ENCODE data around the gene NYNRIN. TPM values are rescaled to one million over a fixed set of nuclear protein-coding genes. Genes with fewer than 3 reads are reported as not detected.

NYNRIN gene
- total and polyA plus RNA-seq, 2 donors (not counting 3 experiments of a cell fraction or from before 2014, with no cell fraction given) = 37.2 to 42.8 TPM

GRCh38 chr14:24465805-24466204, 67.0 kb downstream of the NYNRIN start:
- Histone ChIP-seq H3K4me3 (replicated peaks in 1 of 3; ENCODE audit: insufficient read depth in 1 of 3, low read depth in 1 of 3, low read length in 3 of 3) (no peak overlapping the region), H2AFZ (ENCODE audit: low read depth, low read length) (no peak overlapping the region), H3K4me2 (ENCODE audit: insufficient read depth, low read length) (no peak overlapping the region), H3K9me1 (replicated peaks; ENCODE audit: control insufficient read depth, extremely low read depth, insufficient read depth, low read length) (no peaks in the 10 kb centered on the region), H4K20me1 (replicated peaks; ENCODE audit: control insufficient read depth, extremely low read depth, insufficient read depth, low read length) (no peaks in the 10 kb centered on the region), H3K9me3 (replicated peaks; ENCODE audit: control insufficient read depth, insufficient read depth, low read length) (no peaks in the 10 kb centered on the region), H3K79me2 (ENCODE audit: control insufficient read depth, insufficient read depth, low read length) (no peaks in the 10 kb centered on the region), H3K36me3 (ENCODE audit: control insufficient read depth in 2 of 2, extremely low read depth in 1 of 2, insufficient read depth in 2 of 2, low read length in 2 of 2) (no peaks in the 10 kb centered on the region), H3K4me1 (ENCODE audit: control insufficient read depth, extremely low read depth, insufficient read depth, low read length) (no peaks in the 10 kb centered on the region), H3K27ac (ENCODE audit: insufficient read depth, low read depth, low read length) (no peak overlapping the region), H3K9ac (replicated peaks; ENCODE audit: extremely low read depth, insufficient read depth, low read length) (no peak overlapping the region), H3K27me3 (ENCODE audit: control insufficient read depth in 2 of 2, insufficient read depth in 2 of 2, low read length in 2 of 2) (no peaks in the 10 kb centered on the region)
- dilution Hi-C loops (cut with MboI; ENCODE audit: extremely low pct_ligation_motif_present, low sequenced_read_pairs) = no loop called here
- TF ChIP-seq JUN (IDR thresholded peaks at IDR 0.05; ENCODE audit: borderline replicate concordance, insufficient read depth, insufficient read length, low read depth) (no peak), MYC (IDR thresholded peaks at IDR 0.05; ENCODE audit: low read depth, low read length) (no peak), POLR2A (IDR thresholded peaks at IDR 0.05; ENCODE audit: low read depth, low read length) (no peak), EZH2 (IDR thresholded peaks at IDR 0.05; ENCODE audit: borderline replicate concordance, low read depth, low read length, severe bottlenecking) (no peak)
- DNase-seq (ENCODE audit: low read depth, low spot score) (no peak), FAIRE-seq (no peak)
- ChIA-PET CTCF (no interaction called here), POLR2A (no interaction called here)
- BruUV-seq (replicated peaks) = no TSS peak
- intact Hi-C loops (cut with micrococcal nuclease) = no loop called here

Small RNA genes within 50 kb of the gene (small RNA-seq; reads per million reads assigned to genes)
- gene RF00026 (ENCODE audit: insufficient read depth, insufficient read length, low read depth, low replicate concordance) = not detected

Other genes with a start within 250 kb of the NYNRIN start
- 33.2 and 46.1 TPM in 2 replicates for gene IRF9, start 237.7 kb upstream of the NYNRIN start, total RNA-seq
- gene IRF9, start 237.7 kb upstream of the NYNRIN start, polyA plus RNA-seq = 44.6 and 55.3 TPM in 2 replicates
- gene REC8, start 226.9 kb upstream of the NYNRIN start, total RNA-seq = 29.6 and 33.6 TPM in 2 replicates
- gene REC8, start 226.9 kb upstream of the NYNRIN start, polyA plus RNA-seq = 8.7 and 12.5 TPM in 2 replicates
- 52.6 and 66.5 TPM in 2 replicates for gene IPO4, start 210.2 kb upstream of the NYNRIN start, total RNA-seq
- gene IPO4, start 210.2 kb upstream of the NYNRIN start, polyA plus RNA-seq = 24.6 and 27.6 TPM in 2 replicates
- gene TM9SF1, start 203.6 kb upstream of the NYNRIN start, total RNA-seq = 58.5 and 60.7 TPM in 2 replicates
- gene TM9SF1, start 203.6 kb upstream of the NYNRIN start, polyA plus RNA-seq = 64.4 and 71.5 TPM in 2 replicates
- gene TSSK4, start 193.3 kb upstream of the NYNRIN start, total RNA-seq = 0.42 and 0.74 TPM in 2 replicates
- gene TSSK4, start 193.3 kb upstream of the NYNRIN start, polyA plus RNA-seq = 0.10 TPM in 1 of 2 replicates, not detected in the other
- 39.7 and 40.9 TPM in 2 replicates for gene CHMP4A, start 185.5 kb upstream of the NYNRIN start, total RNA-seq
- 32.6 and 46.4 TPM in 2 replicates for gene CHMP4A, start 185.5 kb upstream of the NYNRIN start, polyA plus RNA-seq
- gene MDP1, start 182.9 kb upstream of the NYNRIN start, total RNA-seq = 8.1 and 9.9 TPM in 2 replicates
- gene MDP1, start 182.9 kb upstream of the NYNRIN start, polyA plus RNA-seq = 21.4 and 22.7 TPM in 2 replicates
- gene NEDD8, start 166.6 kb upstream of the NYNRIN start, total RNA-seq = 243 and 261 TPM in 2 replicates
- gene NEDD8, start 166.6 kb upstream of the NYNRIN start, polyA plus RNA-seq = 316 and 329 TPM in 2 replicates
- gene GMPR2, start 166.1 kb upstream of the NYNRIN start, total RNA-seq = 58.1 and 62.4 TPM in 2 replicates
- 50.0 and 61.8 TPM in 2 replicates for gene GMPR2, start 166.1 kb upstream of the NYNRIN start, polyA plus RNA-seq
- gene TINF2, start 156.4 kb upstream of the NYNRIN start, total RNA-seq = 53.7 and 58.5 TPM in 2 replicates
- 34.4 and 44.2 TPM in 2 replicates for gene TINF2, start 156.4 kb upstream of the NYNRIN start, polyA plus RNA-seq
- gene TGM1, start 135.8 kb upstream of the NYNRIN start, total RNA-seq = 3.4 and 3.9 TPM in 2 replicates
- gene TGM1, start 135.8 kb upstream of the NYNRIN start, polyA plus RNA-seq = 1.0 and 2.1 TPM in 2 replicates
- gene RABGGTA, start 127.4 kb upstream of the NYNRIN start, total RNA-seq = 29.3 and 29.5 TPM in 2 replicates
- gene RABGGTA, start 127.4 kb upstream of the NYNRIN start, polyA plus RNA-seq = 80.1 and 102 TPM in 2 replicates
- gene DHRS1, start 99.2 kb upstream of the NYNRIN start, total RNA-seq = 18.0 and 20.0 TPM in 2 replicates
- 69.5 and 70.2 TPM in 2 replicates for gene DHRS1, start 99.2 kb upstream of the NYNRIN start, polyA plus RNA-seq
- 30.9 and 31.0 TPM in 2 replicates for gene NOP9, start 99.2 kb upstream of the NYNRIN start, total RNA-seq
- gene NOP9, start 99.2 kb upstream of the NYNRIN start, polyA plus RNA-seq = 16.2 and 16.3 TPM in 2 replicates
- gene CIDEB, start 91.0 kb upstream of the NYNRIN start, total RNA-seq = 4.6 and 5.2 TPM in 2 replicates
- 7.2 and 14.9 TPM in 2 replicates for gene CIDEB, start 91.0 kb upstream of the NYNRIN start, polyA plus RNA-seq
- gene LTB4R2, start 88.9 kb upstream of the NYNRIN start, total RNA-seq = 9.1 and 13.1 TPM in 2 replicates
- gene LTB4R2, start 88.9 kb upstream of the NYNRIN start, polyA plus RNA-seq = 5.5 and 7.6 TPM in 2 replicates
- 6.2 and 10.5 TPM in 2 replicates for gene LTB4R, start 87.5 kb upstream of the NYNRIN start, total RNA-seq
- 9.1 and 11.7 TPM in 2 replicates for gene LTB4R, start 87.5 kb upstream of the NYNRIN start, polyA plus RNA-seq
- 84.0 and 87.0 TPM in 2 replicates for gene ADCY4, start 63.9 kb upstream of the NYNRIN start, total RNA-seq
- gene ADCY4, start 63.9 kb upstream of the NYNRIN start, polyA plus RNA-seq = 81.6 and 101 TPM in 2 replicates
- gene RIPK3, start 59.0 kb upstream of the NYNRIN start, total RNA-seq = 5.1 and 9.0 TPM in 2 replicates
- gene RIPK3, start 59.0 kb upstream of the NYNRIN start, polyA plus RNA-seq = 2.4 and 3.1 TPM in 2 replicates
- 88.1 and 88.5 TPM in 2 replicates for gene NFATC4, start 30.8 kb upstream of the NYNRIN start, total RNA-seq
- gene NFATC4, start 30.8 kb upstream of the NYNRIN start, polyA plus RNA-seq = 79.5 and 94.8 TPM in 2 replicates
- 5.0 and 8.6 TPM in 2 replicates for gene CBLN3, start 30.7 kb downstream of the NYNRIN start, total RNA-seq
- 7.8 and 7.9 TPM in 2 replicates for gene CBLN3, start 30.7 kb downstream of the NYNRIN start, polyA plus RNA-seq
- 63.3 and 66.7 TPM in 2 replicates for gene KHNYN, start 31.0 kb downstream of the NYNRIN start, total RNA-seq
- 25.2 and 25.4 TPM in 2 replicates for gene KHNYN, start 31.0 kb downstream of the NYNRIN start, polyA plus RNA-seq
- gene SDR39U1, start 43.8 kb downstream of the NYNRIN start, total RNA-seq = 38.6 and 40.2 TPM in 2 replicates
- 72.6 and 89.8 TPM in 2 replicates for gene SDR39U1, start 43.8 kb downstream of the NYNRIN start, polyA plus RNA-seq
- not detected in 2 replicates for gene CMA1, start 109.3 kb downstream of the NYNRIN start, total RNA-seq
- not detected in 2 replicates for gene CMA1, start 109.3 kb downstream of the NYNRIN start, polyA plus RNA-seq
- not detected in 2 replicates for gene CTSG, start 177.2 kb downstream of the NYNRIN start, total RNA-seq
- gene CTSG, start 177.2 kb downstream of the NYNRIN start, polyA plus RNA-seq = not detected in 2 replicates
- not detected in 2 replicates for gene GZMH, start 210.7 kb downstream of the NYNRIN start, total RNA-seq
- not detected in 2 replicates for gene GZMH, start 210.7 kb downstream of the NYNRIN start, polyA plus RNA-seq
- not detected in 2 replicates for gene GZMB, start 235.2 kb downstream of the NYNRIN start, total RNA-seq
- gene GZMB, start 235.2 kb downstream of the NYNRIN start, polyA plus RNA-seq = not detected in 2 replicates

All from endothelial cell of umbilical vein (primary cell).